OCI-LY3 (cell line): Measurements from ENCODE around the gene ATP8B1.

ENCODE experiments used
- CTCF ChIP-seq: fragments of 200-600, 300-600 bp; sonication (generic); IDR thresholded peaks from 2 replicates; pipeline ENCODE4 v1.5.1; 2014; ENCODE audit warnings: antibody characterized with exemption, low read length, low read depth
- EZH2phosphoT487 ChIP-seq: fragments of 200-600 bp; shearing (Covaris generic); IDR thresholded peaks from 2 replicates; pipeline ENCODE4 v1.6.1; 2018; ENCODE audit warnings: antibody characterized with exemption, mixed run types, low read depth

- TF ChIP-seq CTCF = peak; percentile 18
- no peak for TF ChIP-seq EZH2phosphoT487
Measured at GRCh38 chr18:57787068-57787685, 15.9 kb downstream of the ATP8B1 start.
